Stomach smooth muscle (tissue), 2 donors: ENCODE measurements around the gene CCDC180.
"Not testable (repeated sequence)": the region's sequence is repeated elsewhere in the genome, so short reads cannot be mapped to it uniquely, and the experiment has no call there.

ENCODE experiments used
- H3K27ac ChIP-seq: one replicate; pipeline ENCODE4 v1.7.0; 2013; ENCODE audit warnings: mild to moderate bottlenecking, low read length, inconsistent platforms
- H3K27me3 ChIP-seq, 2 donors: one replicate each; pipeline ENCODE4 v1.7.0; 2013; ENCODE audit warnings: low read length in 2 of 2; ENCODE audit not compliant: insufficient read depth in 2 of 2, control insufficient read depth in 1 of 2
- H3K36me3 ChIP-seq, 2 donors: one replicate each; pipeline ENCODE4 v1.7.0; 2013; ENCODE audit warnings: low read length in 2 of 2; ENCODE audit not compliant: control insufficient read depth in 2 of 2, insufficient read depth in 2 of 2
- H3K4me1 ChIP-seq: one replicate; pipeline ENCODE4 v1.7.0; 2013; ENCODE audit warnings: low read length; ENCODE audit not compliant: control insufficient read depth, insufficient read depth
- H3K4me3 ChIP-seq, 2 donors: one replicate each; pipeline ENCODE4 v1.7.0; 2013; ENCODE audit warnings: low read length in 2 of 2
- H3K9ac ChIP-seq, 2 donors: one replicate each; pipeline ENCODE4 v1.7.0; 2013; ENCODE audit warnings: low read length in 2 of 2, mild to moderate bottlenecking in 1 of 2
- H3K9me3 ChIP-seq, 2 donors: one replicate each; pipeline ENCODE4 v1.7.0; 2013; ENCODE audit warnings: low read length in 2 of 2; ENCODE audit not compliant: control insufficient read depth in 2 of 2
- donor health status: healthy.
- donor health status: Pancreatic carcinoma.

Gene CCDC180

GRCh38 chr9:97307500-97308163, at the start of gene CCDC180:
Gene CCDC180 (plus strand): TSS chr9:97307659. CDS start chr9:97308064, 405 bp downstream.
- peak within 1 kb of the TSS; percentile 47 to 61 for H3K4me3 ChIP-seq
- H3K27ac ChIP-seq, result no peak within 1 kb of the TSS
- peak within 1 kb of the TSS in 1 of 2 donors; percentile 29 for H3K9ac ChIP-seq
- peaks cover 10% of the 10 kb centered on the region for H3K4me1 ChIP-seq
- H3K36me3 ChIP-seq, result peaks cover 5 to 18% of the 10 kb centered on the region in 2 donors
- peaks cover 0 to 2% of the 10 kb centered on the region in 2 donors for H3K9me3 ChIP-seq
- peaks cover 3 to 7% of the 10 kb centered on the region in 2 donors for H3K27me3 ChIP-seq

DNA sequence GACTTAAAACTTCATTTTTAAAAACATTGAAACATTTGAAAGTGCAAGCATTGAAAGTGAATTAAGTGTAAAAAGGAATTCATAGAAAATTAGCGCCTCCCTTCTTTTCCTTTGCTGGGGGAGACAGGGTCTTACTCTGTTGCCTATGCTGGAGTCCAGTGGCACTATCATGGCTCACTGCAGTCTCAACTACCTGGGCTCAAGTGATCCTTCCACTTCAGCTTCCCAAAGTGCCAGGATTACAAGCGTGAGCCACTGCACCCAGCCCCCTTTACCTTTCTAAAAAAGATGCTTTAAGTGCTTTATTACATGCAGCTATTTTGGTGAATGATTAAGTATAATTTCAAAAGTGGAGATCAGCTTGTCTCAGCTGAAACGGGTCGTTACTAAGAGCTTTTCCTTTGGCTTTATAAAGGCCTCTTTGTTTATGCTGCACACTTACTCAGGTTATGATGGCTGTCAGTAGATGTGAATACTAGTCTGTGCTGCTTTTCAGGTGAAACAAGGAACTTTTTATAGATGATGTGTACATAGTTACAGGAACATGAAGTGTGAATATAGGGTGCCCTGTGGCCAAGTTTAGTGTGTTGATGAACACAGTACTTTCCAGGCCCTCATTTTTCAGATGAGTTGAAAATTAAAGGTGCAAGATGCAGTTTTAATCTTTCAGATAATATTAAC, 47.5 kb upstream of the CCDC180 start:
- not testable (repeated sequence) for H3K36me3 ChIP-seq, H3K4me3 ChIP-seq, H3K9ac ChIP-seq, H3K4me1 ChIP-seq, H3K27ac ChIP-seq, H3K9me3 ChIP-seq, H3K27me3 ChIP-seq

- H3K4me3 ChIP-seq, result no peak overlapping the region
- H3K9me3 ChIP-seq, result no peaks in the 10 kb centered on the region
- H3K27ac ChIP-seq, result no peak overlapping the region
- no peaks in the 10 kb centered on the region for H3K4me1 ChIP-seq
- H3K27me3 ChIP-seq, result no peaks in the 10 kb centered on the region
- no peaks in the 10 kb centered on the region for H3K36me3 ChIP-seq
- H3K9ac ChIP-seq, result no peak overlapping the region
These were observed 36.2 kb upstream of the CCDC180 start for GRCh38 chr9:97271292-97271691.

DNA sequence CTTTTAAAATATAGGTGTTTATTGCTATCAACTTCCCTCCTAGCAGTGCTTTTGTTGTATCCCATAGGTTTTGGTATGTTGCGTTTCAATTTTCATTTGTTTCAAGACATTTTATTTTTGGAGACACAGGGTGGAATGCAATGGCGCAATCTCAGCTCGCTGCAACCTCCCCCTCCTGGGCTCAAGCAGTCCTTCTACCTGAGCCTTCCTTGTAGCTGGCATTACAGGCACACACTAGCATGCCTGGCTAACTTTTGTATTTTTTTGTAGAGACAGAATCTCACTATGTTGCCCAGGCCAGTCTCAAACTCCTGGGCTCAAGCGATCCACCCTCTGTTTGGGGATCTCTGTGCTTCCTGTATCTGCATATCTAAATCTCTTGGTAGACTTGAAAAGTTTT, 35.4 kb upstream of the CCDC180 start:
- H3K9me3 ChIP-seq, result no peaks in the 10 kb centered on the region
- no peak overlapping the region for H3K27ac ChIP-seq
- no peaks in the 10 kb centered on the region for H3K4me1 ChIP-seq
- no peak overlapping the region for H3K9ac ChIP-seq
- no peak overlapping the region for H3K4me3 ChIP-seq
- H3K27me3 ChIP-seq, result no peaks in the 10 kb centered on the region
- H3K36me3 ChIP-seq, result no peaks in the 10 kb centered on the region

DNA sequence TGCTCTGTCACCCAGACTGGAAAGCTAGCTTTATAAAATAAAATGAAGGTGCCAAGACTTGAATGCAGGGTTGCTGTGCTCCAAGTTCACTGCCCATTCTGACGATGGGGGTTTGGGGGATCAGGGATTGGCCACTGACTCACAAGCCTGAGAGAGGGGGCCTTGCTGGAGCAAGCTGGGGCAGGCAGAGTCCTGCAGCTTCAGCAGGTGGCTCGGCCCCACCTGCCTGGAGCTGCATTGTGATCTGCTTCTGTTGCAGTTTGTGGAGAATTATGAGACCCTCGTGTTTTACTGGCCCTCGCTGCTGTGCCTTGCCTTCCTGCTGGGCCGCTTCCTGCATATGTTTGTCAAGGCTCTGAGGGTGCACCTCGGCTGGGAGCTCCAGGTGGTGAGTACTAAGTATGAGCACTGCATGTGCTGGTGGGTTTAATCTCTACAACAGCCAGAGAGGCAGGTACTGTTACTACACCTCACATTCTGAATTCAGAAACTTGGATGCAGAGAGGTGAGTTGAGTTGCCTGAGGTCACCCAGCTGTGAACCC, 31.1 kb upstream of the CCDC180 start:
- Histone ChIP-seq H3K9ac (no peak overlapping the region), H3K27ac (no peak overlapping the region), H3K27me3 (no peaks in the 10 kb centered on the region), H3K9me3 (no peaks in the 10 kb centered on the region), H3K4me1 (no peaks in the 10 kb centered on the region), H3K36me3 (peaks cover 29 to 37% of the 10 kb centered on the region in 2 donors), H3K4me3 (no peak overlapping the region)

DNA sequence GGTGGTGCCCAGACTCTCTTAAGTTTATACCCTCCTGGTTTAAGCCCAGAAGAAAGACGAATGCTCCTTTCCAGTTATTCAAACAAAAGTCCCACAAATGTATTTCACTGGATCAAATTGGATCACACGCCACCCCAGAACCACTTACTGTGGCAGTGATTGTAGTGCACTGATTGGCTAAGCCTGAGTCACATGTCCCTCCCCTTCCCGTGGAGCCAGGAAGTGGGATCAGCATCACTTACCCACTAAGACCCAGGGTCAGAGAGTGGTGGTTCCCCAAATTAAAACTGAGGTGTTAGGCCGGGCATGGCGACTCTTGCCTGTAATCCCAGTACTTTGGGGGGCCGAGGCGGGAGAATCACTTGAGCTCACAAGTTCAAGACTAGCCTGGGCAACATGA, 29.5 kb upstream of the CCDC180 start:
- Histone ChIP-seq H3K27me3 (no peaks in the 10 kb centered on the region), H3K36me3 (peaks cover 32 to 41% of the 10 kb centered on the region in 2 donors), H3K4me1 (no peaks in the 10 kb centered on the region), H3K9ac (no peak overlapping the region), H3K4me3 (no peak overlapping the region), H3K9me3 (no peaks in the 10 kb centered on the region), H3K27ac (no peak overlapping the region)

GRCh38 chr9:97280755-97281330, 26.6 kb upstream of the CCDC180 start:
- H3K27me3 ChIP-seq, result no peaks in the 10 kb centered on the region
- no peaks in the 10 kb centered on the region for H3K4me1 ChIP-seq
- H3K9me3 ChIP-seq, result no peaks in the 10 kb centered on the region
- H3K9ac ChIP-seq, result no peak overlapping the region
- peaks cover 35 to 50% of the 10 kb centered on the region in 2 donors for H3K36me3 ChIP-seq
- no peak overlapping the region for H3K27ac ChIP-seq
- no peak overlapping the region for H3K4me3 ChIP-seq

DNA sequence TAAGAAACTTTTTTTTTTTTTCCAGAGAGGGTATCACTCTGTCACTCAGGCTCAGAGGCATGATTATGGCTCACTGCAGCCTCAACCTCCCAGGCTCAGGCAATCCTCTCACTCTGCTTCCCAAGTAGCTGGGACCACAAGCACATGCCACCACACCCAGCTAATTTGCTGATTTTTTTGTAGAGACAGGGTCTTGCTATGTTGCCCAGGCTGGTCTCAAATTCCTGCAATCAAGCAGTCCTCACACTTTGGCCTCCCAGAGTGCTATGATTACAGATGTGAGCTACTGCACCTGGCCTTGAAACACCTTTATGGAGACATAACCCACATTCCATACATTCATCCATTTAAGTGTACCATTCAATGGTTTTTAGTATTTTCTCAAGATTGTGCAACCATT, 23.7 kb upstream of the CCDC180 start:
- Histone ChIP-seq H3K27me3 (no peaks in the 10 kb centered on the region), H3K4me3 (no peak overlapping the region), H3K9ac (no peak overlapping the region), H3K9me3 (no peaks in the 10 kb centered on the region), H3K36me3 (peaks cover 35 to 50% of the 10 kb centered on the region in 2 donors), H3K4me1 (no peaks in the 10 kb centered on the region), H3K27ac (no peak overlapping the region)

DNA sequence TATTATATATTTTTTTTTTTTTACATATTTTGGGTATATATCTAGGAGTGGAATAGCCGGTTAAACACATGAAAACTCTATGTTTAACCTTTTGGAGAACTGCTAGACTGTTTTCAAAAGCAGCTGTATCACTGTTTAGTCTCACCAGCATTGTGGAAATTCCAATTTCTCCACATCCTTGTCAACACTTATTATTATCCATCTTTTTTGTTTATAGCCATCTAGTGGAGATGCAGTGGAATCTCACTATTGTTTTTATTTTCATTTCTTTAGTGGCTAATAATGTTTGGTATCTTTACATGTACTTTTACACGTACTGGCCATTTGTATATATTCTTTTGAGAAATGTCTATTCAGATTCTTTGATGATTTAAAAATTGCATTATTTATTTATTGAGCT, 22.7 kb upstream of the CCDC180 start:
- no peaks in the 10 kb centered on the region for H3K27me3 ChIP-seq
- H3K9ac ChIP-seq, result no peak overlapping the region
- no peaks in the 10 kb centered on the region for H3K9me3 ChIP-seq
- H3K4me1 ChIP-seq, result no peaks in the 10 kb centered on the region
- H3K4me3 ChIP-seq, result no peak overlapping the region
- H3K27ac ChIP-seq, result no peak overlapping the region
- H3K36me3 ChIP-seq, result peaks cover 35 to 47% of the 10 kb centered on the region in 2 donors

DNA sequence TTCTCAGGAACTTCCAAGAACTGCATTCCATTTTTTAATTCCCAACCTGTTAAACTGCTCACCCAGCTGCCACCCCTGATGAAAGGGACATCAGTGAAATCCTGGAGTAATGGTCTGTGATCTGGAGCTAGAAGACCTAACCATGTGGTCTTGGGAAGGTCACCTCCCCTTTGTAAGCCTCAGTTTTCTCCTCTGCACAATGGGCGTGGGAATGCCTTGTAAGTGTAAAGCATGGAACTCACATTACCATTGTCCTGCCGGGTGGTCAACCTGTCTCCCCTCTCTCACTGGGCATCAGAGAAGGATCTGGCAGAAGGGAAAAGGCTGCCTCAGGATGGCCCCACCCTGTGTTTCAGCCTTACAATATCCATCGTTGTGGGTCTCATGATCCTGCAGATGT, 15.3 kb upstream of the CCDC180 start:
- Histone ChIP-seq H3K4me1 (peaks cover 5% of the 10 kb centered on the region), H3K27me3 (no peaks in the 10 kb centered on the region), H3K9me3 (peaks cover 0 to under 1% of the 10 kb centered on the region in 2 donors), H3K9ac (no peak overlapping the region), H3K36me3 (peaks cover 38 to 59% of the 10 kb centered on the region in 2 donors), H3K27ac (no peak overlapping the region), H3K4me3 (no peak overlapping the region)
